Mesenchymal stem cell (in vitro differentiated cells and primary cell): Measurements from ENCODE around the gene PTX4.
A peak's percentile ranks its signal among the peaks of the same experiment; 100 is the strongest.
"Not testable (repeated sequence)": the region's sequence is repeated elsewhere in the genome, so short reads cannot be mapped to it uniquely, and the experiment has no call there.

Source experiments
- DNase-seq: peaks from one replicate; pipeline ENCODE4 v3.0.0-alpha.2; 2013
- H2AFZ ChIP-seq: one replicate; pipeline ENCODE4 v1.6.1; 2013; ENCODE audit warnings: low read depth, mild to moderate bottlenecking, control low read depth, inconsistent platforms, low read length, moderate library complexity
- H2AK5ac ChIP-seq: 2 replicates; pipeline ENCODE4 v1.6.1; 2013; ENCODE audit warnings: low read length, moderate library complexity, mild to moderate bottlenecking, inconsistent platforms; ENCODE audit not compliant: severe bottlenecking
- H2BK120ac ChIP-seq: one replicate; pipeline ENCODE4 v1.6.1; 2013; ENCODE audit warnings: low read depth, mild to moderate bottlenecking, inconsistent platforms, low read length, moderate library complexity
- H2BK12ac ChIP-seq, 2 experiments: one replicate each; pipeline ENCODE4 v1.6.1; 2013; ENCODE audit warnings: inconsistent platforms in 2 of 2, low read length in 2 of 2, mild to moderate bottlenecking in 2 of 2, moderate library complexity in 2 of 2, control low read depth in 1 of 2
- H2BK15ac ChIP-seq: one replicate; pipeline ENCODE4 v1.6.1; 2013; ENCODE audit warnings: mild to moderate bottlenecking, low read depth, inconsistent platforms; ENCODE audit not compliant: poor library complexity, severe bottlenecking
- H2BK5ac ChIP-seq: 2 replicates; pipeline ENCODE4 v1.6.1; 2013; ENCODE audit warnings: low read depth, mild to moderate bottlenecking, low read length, control low read depth, inconsistent platforms; ENCODE audit not compliant: poor library complexity, severe bottlenecking
- H3K14ac ChIP-seq, 2 experiments: one replicate each; pipeline ENCODE4 v1.6.1; 2013; ENCODE audit warnings: inconsistent platforms in 2 of 2, low read length in 2 of 2, control low read depth in 1 of 2, mild to moderate bottlenecking in 1 of 2, moderate library complexity in 1 of 2
- H3K18ac ChIP-seq, 2 experiments: one replicate each; pipeline ENCODE4 v1.6.1; 2013; ENCODE audit warnings: inconsistent platforms in 2 of 2, low read length in 2 of 2, control low read depth in 1 of 2, low read depth in 1 of 2, mild to moderate bottlenecking in 1 of 2
- H3K23ac ChIP-seq, 2 experiments: one replicate each; pipeline ENCODE4 v1.6.1; 2013; ENCODE audit warnings: inconsistent platforms in 2 of 2, low read length in 2 of 2, mild to moderate bottlenecking in 2 of 2, moderate library complexity in 2 of 2, control low read depth in 1 of 2
- H3K27ac ChIP-seq: 2 replicates; pipeline ENCODE4 v1.5.1; 2013; ENCODE audit warnings: mild to moderate bottlenecking, moderate library complexity, low read length, control low read depth, inconsistent platforms; ENCODE audit not compliant: poor library complexity, severe bottlenecking
- H3K27me3 ChIP-seq, 2 experiments: 2 replicates each; pipeline versions ENCODE4 v1.6.1 to v1.7.0; 2013; ENCODE audit warnings: low read length in 2 of 2, mild to moderate bottlenecking in 2 of 2, moderate library complexity in 2 of 2, control low read depth in 1 of 2, inconsistent platforms in 1 of 2; ENCODE audit not compliant: control insufficient read depth in 1 of 2, insufficient read depth in 1 of 2
- H3K36me3 ChIP-seq, 2 experiments: 2 replicates each; pipeline versions ENCODE4 v1.6.1 to v1.7.0; 2013; ENCODE audit warnings: low read length in 2 of 2, control low read depth in 1 of 2, inconsistent platforms in 1 of 2, low read depth in 1 of 2, mild to moderate bottlenecking in 1 of 2; ENCODE audit not compliant: insufficient read depth in 2 of 2, control insufficient read depth in 1 of 2
- H3K4ac ChIP-seq, 2 experiments: one replicate each; pipeline ENCODE4 v1.6.1; 2013; ENCODE audit warnings: inconsistent platforms in 2 of 2, low read length in 2 of 2, mild to moderate bottlenecking in 2 of 2, moderate library complexity in 2 of 2, control low read depth in 1 of 2, low read depth in 1 of 2
- H3K4me1 ChIP-seq: 2 replicates; pipeline ENCODE4 v1.6.1; 2013; ENCODE audit warnings: low read depth, low read length, control low read depth; ENCODE audit not compliant: control insufficient read depth, insufficient read depth
- H3K4me2 ChIP-seq: 2 replicates; pipeline ENCODE4 v1.6.1; 2013; ENCODE audit warnings: low read length, mild to moderate bottlenecking, inconsistent platforms; ENCODE audit not compliant: poor library complexity, severe bottlenecking
- H3K4me3 ChIP-seq, 2 experiments: 2 replicates each; pipeline versions ENCODE4 v1.5.1 to v1.7.0; 2013; ENCODE audit warnings: low read length in 2 of 2, mild to moderate bottlenecking in 2 of 2, control low read depth in 1 of 2, low read depth in 1 of 2; ENCODE audit not compliant: insufficient read depth in 1 of 2
- H3K79me1 ChIP-seq: replicated peaks from 2 replicates; pipeline ENCODE4 v1.6.1; 2013; ENCODE audit warnings: mild to moderate bottlenecking, control low read depth, low read length, inconsistent platforms; ENCODE audit not compliant: poor library complexity, severe bottlenecking
- H3K9ac ChIP-seq: 2 replicates; pipeline ENCODE4 v1.7.0; 2013; ENCODE audit warnings: mild to moderate bottlenecking, low read length, moderate library complexity
- H3K9me3 ChIP-seq: 2 replicates; pipeline ENCODE4 v1.7.0; 2013; ENCODE audit warnings: mild to moderate bottlenecking, low read length; ENCODE audit not compliant: control insufficient read depth
- H4K8ac ChIP-seq: one replicate; pipeline ENCODE4 v1.6.1; 2013; ENCODE audit warnings: inconsistent platforms, mild to moderate bottlenecking, low read length, moderate library complexity
- H4K91ac ChIP-seq: one replicate; pipeline ENCODE4 v1.6.1; 2013; ENCODE audit warnings: mild to moderate bottlenecking, low read length, inconsistent platforms
- WGBS: methylation state at CpG from one replicate; pipeline ENCODE4 v1.1.7; 2013; ENCODE audit warnings: mixed read lengths; 5-methylcytosine and 5-hydroxymethylcytosine counted together

Gene PTX4

GRCh38 chr16:1471569-1472194 lies 17.1 kb downstream of the PTX4 start:
- Histone ChIP-seq H3K4me3 (peak overlapping the region in 1 of 2 experiments; percentile 45), H2AFZ (no peak overlapping the region), H4K91ac (peak overlapping the region; percentile 3), H3K23ac (no peak overlapping the region), H3K4ac (no peak overlapping the region), H3K79me1 (peaks cover 48% of the 10 kb centered on the region), H3K4me1 (peaks cover 47% of the 10 kb centered on the region), H2BK120ac (no peak overlapping the region), H3K36me3 (peaks cover 4 to 20% of the 10 kb centered on the region in 2 experiments), H3K14ac (no peak overlapping the region), H3K4me2 (no peak overlapping the region), H3K9me3 (no peaks in the 10 kb centered on the region), H2BK5ac (no peak overlapping the region), H3K9ac (peak overlapping the region; percentile 55), H2AK5ac (no peak overlapping the region), H2BK12ac (no peak overlapping the region), H2BK15ac (no peak overlapping the region), H3K18ac (no peak overlapping the region), H4K8ac (no peak overlapping the region), H3K27ac (no peak overlapping the region), H3K27me3 (no peaks in the 10 kb centered on the region)
- 92% methylated on average over 25 of the region's 26 CpGs for WGBS
- DNase-seq, result no peak

DNA sequence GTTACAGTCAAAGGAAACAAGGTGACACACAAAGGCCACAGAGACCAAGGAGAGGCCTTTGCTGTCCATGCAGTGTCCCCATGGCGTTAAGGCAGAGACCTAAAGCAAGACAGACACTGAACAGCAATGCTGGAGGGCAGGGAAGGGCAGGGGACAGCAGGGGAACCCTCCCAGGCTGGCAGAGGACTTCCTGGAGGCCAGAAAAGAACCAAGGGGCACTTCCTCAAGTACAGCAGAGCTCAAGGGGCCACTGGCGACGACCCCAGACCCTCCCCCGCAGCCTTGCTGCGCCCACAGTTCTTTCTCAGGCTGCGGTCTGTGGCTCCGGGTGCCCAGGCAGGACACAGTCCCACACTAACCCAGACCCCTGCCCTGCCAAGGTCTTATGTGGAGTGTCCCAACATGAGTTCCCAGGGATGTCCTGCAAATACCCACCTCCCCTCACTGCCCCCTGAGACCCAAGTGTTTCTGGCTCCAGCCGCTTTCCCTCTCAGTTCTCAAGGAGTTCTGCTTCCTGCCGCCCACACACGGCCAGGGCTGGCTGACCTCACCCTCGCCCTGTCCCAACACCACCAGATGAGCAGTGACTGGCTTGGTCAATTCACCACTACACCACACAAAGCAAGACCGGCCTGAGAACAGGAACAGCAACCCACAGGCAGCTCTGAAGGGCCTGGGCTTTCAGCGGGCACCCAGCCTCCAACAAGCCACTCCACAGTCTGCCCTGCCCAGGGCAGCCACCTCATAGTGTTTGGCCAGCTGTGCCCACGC lies 18.1 kb downstream of the PTX4 start:
- Histone ChIP-seq H3K18ac (peak overlapping the region in 1 of 2 experiments; percentile 49), H3K23ac (peak overlapping the region in 1 of 2 experiments; percentile 46), H3K27ac (no peak overlapping the region), H3K36me3 (peaks cover 4 to 25% of the 10 kb centered on the region in 2 experiments), H2AK5ac (no peak overlapping the region), H2BK120ac (no peak overlapping the region), H2BK15ac (no peak overlapping the region), H4K8ac (peak overlapping the region; percentile 45), H3K9ac (peak overlapping the region; percentile 55), H2AFZ (no peak overlapping the region), H3K4me3 (peak overlapping the region in 1 of 2 experiments; percentile 45), H3K4ac (peak overlapping the region; percentile 42 to 52), H3K4me2 (no peak overlapping the region), H3K4me1 (peaks cover 46% of the 10 kb centered on the region), H3K9me3 (no peaks in the 10 kb centered on the region), H2BK12ac (peak overlapping the region; percentile 9 to 71), H3K14ac (peak overlapping the region in 1 of 2 experiments; percentile 48), H4K91ac (peak overlapping the region; percentile 57), H3K79me1 (peaks cover 54% of the 10 kb centered on the region), H2BK5ac (no peak overlapping the region), H3K27me3 (no peaks in the 10 kb centered on the region)
- peak; percentile 68 for DNase-seq
- 66% methylated on average over 14 of the region's 14 CpGs for WGBS

DNA sequence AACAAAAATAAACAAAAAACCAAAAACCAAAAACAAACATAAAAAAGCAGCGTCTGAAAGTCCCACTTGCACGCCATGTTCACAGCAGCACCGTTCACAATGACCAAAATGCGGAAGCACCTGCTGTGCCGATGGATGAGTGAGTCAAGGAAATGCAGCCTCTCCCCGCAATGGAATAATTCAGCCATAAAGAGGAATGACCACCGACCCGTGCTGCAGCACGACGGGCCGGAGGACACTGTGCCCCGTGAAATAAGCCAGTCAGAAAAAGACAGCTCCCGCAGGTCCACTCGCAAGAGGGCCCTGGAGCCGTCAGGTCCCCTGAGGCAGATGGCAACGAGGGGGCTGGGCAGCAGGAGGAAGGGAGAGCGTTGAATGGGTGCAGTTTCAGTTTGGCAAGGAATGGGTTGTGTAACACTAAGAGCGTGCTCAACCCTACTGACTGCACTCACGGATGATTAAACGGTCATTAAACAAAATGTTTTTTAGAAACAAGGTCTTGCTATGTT lies 19.0 kb downstream of the PTX4 start:
- 94% methylated on average over 20 of the region's 20 CpGs for WGBS
- Histone ChIP-seq H3K36me3 (peaks cover 4 to 35% of the 10 kb centered on the region in 2 experiments), H2AK5ac (no peak overlapping the region), H3K9ac (peak overlapping the region; percentile 55), H3K4me1 (peaks cover 41% of the 10 kb centered on the region), H3K4ac (no peak overlapping the region), H2AFZ (no peak overlapping the region), H2BK15ac (peak overlapping the region; percentile 13), H3K18ac (no peak overlapping the region), H4K91ac (no peak overlapping the region), H3K4me3 (no peak overlapping the region), H3K23ac (no peak overlapping the region), H3K79me1 (peaks cover 55% of the 10 kb centered on the region), H3K9me3 (no peaks in the 10 kb centered on the region), H2BK5ac (no peak overlapping the region), H3K14ac (no peak overlapping the region), H3K27me3 (no peaks in the 10 kb centered on the region), H3K27ac (no peak overlapping the region), H2BK12ac (peak overlapping the region in 1 of 2 experiments; percentile 25), H4K8ac (no peak overlapping the region), H2BK120ac (no peak overlapping the region), H3K4me2 (no peak overlapping the region)
- DNase-seq, result no peak

DNA sequence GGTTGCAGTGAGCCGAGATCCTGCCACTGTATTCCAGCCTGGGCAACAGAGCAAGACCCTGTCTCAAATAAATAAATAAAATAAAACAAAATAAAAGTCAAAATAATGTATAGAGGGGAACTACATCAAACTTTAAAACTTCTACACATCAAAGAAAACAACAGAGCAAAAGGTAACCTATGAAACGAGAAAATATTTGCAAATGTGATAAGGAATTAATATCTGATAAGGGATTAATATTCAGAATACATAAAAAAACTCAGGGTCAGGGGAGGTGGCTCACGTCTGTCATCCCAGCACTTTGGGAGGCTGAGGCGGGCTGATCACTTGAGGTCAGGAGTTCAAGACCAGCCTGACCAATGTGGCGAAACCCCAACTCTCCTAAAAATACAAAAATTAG lies 19.6 kb downstream of the PTX4 start:
- not testable (repeated sequence) for H4K8ac ChIP-seq, H2AFZ ChIP-seq, H3K23ac ChIP-seq, H2BK120ac ChIP-seq, H2AK5ac ChIP-seq, H2BK15ac ChIP-seq, H3K9ac ChIP-seq, H3K4me2 ChIP-seq, H3K14ac ChIP-seq, H3K27ac ChIP-seq, H4K91ac ChIP-seq, H3K4ac ChIP-seq, H3K4me3 ChIP-seq, H3K18ac ChIP-seq, H3K9me3 ChIP-seq, H2BK12ac ChIP-seq, DNase-seq, H2BK5ac ChIP-seq, H3K27me3 ChIP-seq
- 87% methylated on average over 3 of the region's 5 CpGs for WGBS
- peaks cover 36% of the 10 kb centered on the region for H3K4me1 ChIP-seq
- peaks cover 8 to 41% of the 10 kb centered on the region in 2 experiments for H3K36me3 ChIP-seq
- H3K79me1 ChIP-seq, result peaks cover 51% of the 10 kb centered on the region
